ENCODE data around the gene CIAO3. TPM values are rescaled to one million over a fixed set of nuclear protein-coding genes. Genes with fewer than 3 reads are reported as not detected.
"Not testable (repeated sequence)": the region's sequence is repeated elsewhere in the genome, so short reads cannot be mapped to it uniquely, and the experiment has no call there.

The CIAO3 gene
- polyA plus RNA-seq, 1 donor = 26.7 TPM

GRCh38 chr16:760545-761343, 19.9 kb upstream of the CIAO3 start, which contains the start of gene MSLN:
Gene MSLN, plus strand, starts transcription at chr16:760734. Its CDS starts 1,947 bp downstream, at chr16:762681.
- no peak for DNase-seq

- no peak for DNase-seq
Measured at GRCh38 chr16:760065-760464, 19.3 kb upstream of the CIAO3 start.

GRCh38 chr16:759110-759910, 18.5 kb upstream of the CIAO3 start:
- DNase-seq = no peak

GRCh38 chr16:756428-756827, 15.6 kb upstream of the CIAO3 start:
- no peak for DNase-seq

- DNase-seq = no peak
Measured at GRCh38 chr16:754656-755055, 13.9 kb upstream of the CIAO3 start.

GRCh38 chr16:754121-754607, 13.4 kb upstream of the CIAO3 start:
- DNase-seq = not testable (repeated sequence)

- DNase-seq = no peak
Measured at GRCh38 chr16:752007-752312, 11.2 kb upstream of the CIAO3 start.

GRCh38 chr16:751152-752006, 10.6 kb upstream of the CIAO3 start:
- DNase-seq = no peak

- no peak for DNase-seq
Measured at GRCh38 chr16:750485-750884, 9.7 kb upstream of the CIAO3 start.

GRCh38 chr16:749010-749409, 8.2 kb upstream of the CIAO3 start:
- DNase-seq = no peak

GRCh38 chr16:747978-748746, 7.4 kb upstream of the CIAO3 start:
- DNase-seq = no peak

- DNase-seq = no peak
Measured at GRCh38 chr16:746637-747036, 5.8 kb upstream of the CIAO3 start.

GRCh38 chr16:745739-746138, 4.9 kb upstream of the CIAO3 start:
- no peak for DNase-seq

- DNase-seq = no peak
Measured at GRCh38 chr16:743794-744500, 3.1 kb upstream of the CIAO3 start.

GRCh38 chr16:742894-743293, 2.1 kb upstream of the CIAO3 start:
- DNase-seq = not testable (repeated sequence)

GRCh38 chr16:741986-742629, 1.3 kb upstream of the CIAO3 start:
- DNase-seq = no peak

- no peak for DNase-seq
Measured at GRCh38 chr16:740459-740763, 386 bp downstream of the CIAO3 start.

- no peak for DNase-seq
Measured at GRCh38 chr16:739560-740458, 988 bp downstream of the CIAO3 start.

GRCh38 chr16:736936-737481, 3.8 kb downstream of the CIAO3 start:
- DNase-seq = no peak

Measured in left kidney (tissue), 2 donors.